Muscle layer of duodenum (tissue), 2 donors: Measurements from ENCODE around the gene TRNP1.
"Not testable (repeated sequence)": the region's sequence is repeated elsewhere in the genome, so short reads cannot be mapped to it uniquely, and the experiment has no call there.

ENCODE experiments used
- H3K27ac ChIP-seq: one replicate; pipeline ENCODE4 v1.7.0; 2013; ENCODE audit warnings: mild to moderate bottlenecking, low read length
- H3K27me3 ChIP-seq: one replicate; pipeline ENCODE4 v1.7.0; 2013; ENCODE audit warnings: low read depth, mild to moderate bottlenecking, control low read depth, low read length
- H3K36me3 ChIP-seq, 2 donors: one replicate each; pipeline ENCODE4 v1.7.0; 2013; ENCODE audit warnings: low read length in 2 of 2, control low read depth in 1 of 2, mild to moderate bottlenecking in 1 of 2; ENCODE audit not compliant: insufficient read depth in 2 of 2, control insufficient read depth in 1 of 2
- H3K4me1 ChIP-seq, 2 donors: one replicate each; pipeline ENCODE4 v1.7.0; 2013; ENCODE audit warnings: low read length in 2 of 2, mild to moderate bottlenecking in 2 of 2, control low read depth in 1 of 2, moderate library complexity in 1 of 2; ENCODE audit not compliant: insufficient read depth in 2 of 2, control insufficient read depth in 1 of 2
- H3K4me3 ChIP-seq, 2 donors: one replicate each; pipeline ENCODE4 v1.7.0; 2013; ENCODE audit warnings: low read length in 2 of 2, low read depth in 1 of 2, mild to moderate bottlenecking in 1 of 2
- H3K9me3 ChIP-seq, 2 donors: one replicate each; pipeline ENCODE4 v1.7.0; 2013; ENCODE audit warnings: low read length in 2 of 2, control low read depth in 1 of 2, mild to moderate bottlenecking in 1 of 2; ENCODE audit not compliant: control insufficient read depth in 1 of 2
- donor health status: healthy.

TRNP1 gene

GRCh38 chr1:26972821-26973220 is 20.7 kb upstream of the TRNP1 start:
- Histone ChIP-seq H3K36me3 (no peaks in the 10 kb centered on the region), H3K27ac (no peak overlapping the region), H3K27me3 (no peaks in the 10 kb centered on the region), H3K4me3 (no peak overlapping the region), H3K4me1 (no peaks in the 10 kb centered on the region), H3K9me3 (no peaks in the 10 kb centered on the region)

- no peaks in the 10 kb centered on the region for H3K9me3 ChIP-seq
Measured at GRCh38 chr1:26976621-26977510, 16.6 kb upstream of the TRNP1 start.

GRCh38 chr1:26978901-26979300 is 14.6 kb upstream of the TRNP1 start:
- H3K9me3 ChIP-seq: no peaks in the 10 kb centered on the region
- no peaks in the 10 kb centered on the region for H3K27me3 ChIP-seq
- no peak overlapping the region for H3K4me3 ChIP-seq
- H3K36me3 ChIP-seq: no peaks in the 10 kb centered on the region
- no peak overlapping the region for H3K27ac ChIP-seq
- no peaks in the 10 kb centered on the region for H3K4me1 ChIP-seq

More at GRCh38 chr1:26976621-26977510, 16.6 kb upstream of the TRNP1 start:
- no peaks in the 10 kb centered on the region for H3K4me1 ChIP-seq
- no peaks in the 10 kb centered on the region for H3K27me3 ChIP-seq
- no peak overlapping the region for H3K4me3 ChIP-seq
- H3K36me3 ChIP-seq: no peaks in the 10 kb centered on the region
- no peak overlapping the region for H3K27ac ChIP-seq

GRCh38 chr1:26981146-26981846 is 12.2 kb upstream of the TRNP1 start:
- H3K27ac ChIP-seq: no peak overlapping the region
- H3K36me3 ChIP-seq: no peaks in the 10 kb centered on the region
- no peaks in the 10 kb centered on the region for H3K9me3 ChIP-seq
- H3K4me3 ChIP-seq: no peak overlapping the region
- no peaks in the 10 kb centered on the region for H3K4me1 ChIP-seq
- H3K27me3 ChIP-seq: no peaks in the 10 kb centered on the region

GRCh38 chr1:26983863-26984262 is 9.6 kb upstream of the TRNP1 start:
- Histone ChIP-seq H3K27ac (no peak overlapping the region), H3K4me3 (no peak overlapping the region), H3K36me3 (no peaks in the 10 kb centered on the region), H3K9me3 (no peaks in the 10 kb centered on the region), H3K4me1 (no peaks in the 10 kb centered on the region), H3K27me3 (no peaks in the 10 kb centered on the region)

- Histone ChIP-seq H3K27ac (no peak overlapping the region), H3K9me3 (no peaks in the 10 kb centered on the region), H3K36me3 (no peaks in the 10 kb centered on the region), H3K4me1 (no peaks in the 10 kb centered on the region), H3K4me3 (no peak overlapping the region), H3K27me3 (no peaks in the 10 kb centered on the region)
Measured at GRCh38 chr1:26984291-26984690, 9.2 kb upstream of the TRNP1 start.

- no peak overlapping the region for H3K4me3 ChIP-seq
- H3K36me3 ChIP-seq: no peaks in the 10 kb centered on the region
- H3K4me1 ChIP-seq: no peaks in the 10 kb centered on the region
- H3K9me3 ChIP-seq: no peaks in the 10 kb centered on the region
- peaks cover 2% of the 10 kb centered on the region for H3K27me3 ChIP-seq
- no peak overlapping the region for H3K27ac ChIP-seq
Measured at GRCh38 chr1:26986658-26987057, 6.8 kb upstream of the TRNP1 start.

- not testable (repeated sequence) for H3K4me3 ChIP-seq, H3K27ac ChIP-seq, H3K9me3 ChIP-seq, H3K36me3 ChIP-seq, H3K4me1 ChIP-seq
- H3K27me3 ChIP-seq: peaks cover 11% of the 10 kb centered on the region
Measured at GRCh38 chr1:26989403-26990109, 3.9 kb upstream of the TRNP1 start.

GRCh38 chr1:26991310-26992116 is 2.0 kb upstream of the TRNP1 start:
- no peaks in the 10 kb centered on the region for H3K9me3 ChIP-seq
- peaks cover 18% of the 10 kb centered on the region for H3K27me3 ChIP-seq
- H3K4me1 ChIP-seq: peaks cover 4 to 26% of the 10 kb centered on the region in 2 donors
- H3K4me3 ChIP-seq: no peak overlapping the region
- no peaks in the 10 kb centered on the region for H3K36me3 ChIP-seq
- no peak overlapping the region for H3K27ac ChIP-seq

GRCh38 chr1:26994020-26994786 is 711 bp downstream of the TRNP1 start:
- H3K4me3 ChIP-seq: peak overlapping the region; percentile 42 to 81
- H3K27ac ChIP-seq: peak overlapping the region; percentile 16
- no peaks in the 10 kb centered on the region for H3K9me3 ChIP-seq
- peaks cover 14 to 47% of the 10 kb centered on the region in 2 donors for H3K4me1 ChIP-seq
- H3K36me3 ChIP-seq: no peaks in the 10 kb centered on the region
- H3K27me3 ChIP-seq: peaks cover 18% of the 10 kb centered on the region
